H9 (cell line): ENCODE data around the gene CD244. TPM values are rescaled to one million over a fixed set of nuclear protein-coding genes. Genes with fewer than 3 reads are reported as not detected.

Experiments
- DNase-seq: peaks from one replicate; pipeline ENCODE4 v3.0.0-alpha.2; 2017
- H2AFZ ChIP-seq: one replicate; pipeline ENCODE4 v1.6.1; 2013; ENCODE audit warnings: mild to moderate bottlenecking, low read length, control low read depth, moderate library complexity
- H2AK5ac ChIP-seq: 2 replicates; pipeline ENCODE4 v1.6.1; 2013; ENCODE audit warnings: low read length, control low read depth, mixed read lengths; ENCODE audit not compliant: insufficient read length
- H2BK120ac ChIP-seq: one replicate; pipeline ENCODE4 v1.6.1; 2013; ENCODE audit warnings: low read depth, mild to moderate bottlenecking, low read length, control low read depth, inconsistent platforms; ENCODE audit not compliant: poor library complexity, severe bottlenecking
- H2BK12ac ChIP-seq: 2 replicates; pipeline ENCODE4 v1.6.1; 2013; ENCODE audit warnings: low read length, control low read depth, mixed read lengths, low read depth; ENCODE audit not compliant: insufficient read length
- H2BK15ac ChIP-seq: 2 replicates; pipeline ENCODE4 v1.6.1; 2013; ENCODE audit warnings: low read depth, low read length, control low read depth
- H2BK20ac ChIP-seq: one replicate; pipeline ENCODE4 v1.6.1; 2013; ENCODE audit warnings: low read depth, mild to moderate bottlenecking, low read length, control low read depth, inconsistent platforms; ENCODE audit not compliant: poor library complexity, severe bottlenecking
- H2BK5ac ChIP-seq: 2 replicates; pipeline ENCODE4 v1.6.1; 2013; ENCODE audit warnings: low read length, control low read depth, mixed read lengths; ENCODE audit not compliant: insufficient read length
- H3K14ac ChIP-seq: 2 replicates; pipeline ENCODE4 v1.6.1; 2013; ENCODE audit warnings: low read length, control low read depth; ENCODE audit not compliant: insufficient read depth
- H3K18ac ChIP-seq: 2 replicates; pipeline ENCODE4 v1.6.1; 2013; ENCODE audit warnings: low read depth, mild to moderate bottlenecking, mixed read lengths, low read length, control low read depth; ENCODE audit not compliant: insufficient read length
- H3K23ac ChIP-seq: 2 replicates; pipeline ENCODE4 v1.6.1; 2013; ENCODE audit warnings: low read length, control low read depth, mixed read lengths, low read depth; ENCODE audit not compliant: insufficient read length
- H3K23me2 ChIP-seq: 2 replicates; pipeline ENCODE4 v1.6.1; 2013; ENCODE audit warnings: low read depth, mild to moderate bottlenecking, mixed read lengths, low read length, control low read depth; ENCODE audit not compliant: insufficient read length, poor library complexity, severe bottlenecking
- H3K27ac ChIP-seq: 2 replicates; pipeline ENCODE4 v1.5.1; 2013; ENCODE audit warnings: low read length, control low read depth, mixed read lengths, low read depth; ENCODE audit not compliant: insufficient read length
- H3K27me3 ChIP-seq: 2 replicates; pipeline ENCODE4 v1.6.1; 2013; ENCODE audit warnings: low read length, control low read depth, inconsistent platforms; ENCODE audit not compliant: insufficient read depth
- H3K4ac ChIP-seq: 2 replicates; pipeline ENCODE4 v1.6.1; 2013; ENCODE audit warnings: low read depth, mild to moderate bottlenecking, control low read depth, inconsistent platforms, low read length, moderate library complexity
- H3K4me1 ChIP-seq: 2 replicates; pipeline ENCODE4 v1.6.1; 2013; ENCODE audit warnings: low read length, control low read depth, inconsistent platforms; ENCODE audit not compliant: insufficient read depth
- H3K4me2 ChIP-seq: 2 replicates; pipeline ENCODE4 v1.6.1; 2013; ENCODE audit warnings: low read length, control low read depth, mixed read lengths; ENCODE audit not compliant: insufficient read length, insufficient read depth
- H3K56ac ChIP-seq: 2 replicates; pipeline ENCODE4 v1.6.1; 2013; ENCODE audit warnings: low read depth, mild to moderate bottlenecking, mixed read lengths, low read length, control low read depth; ENCODE audit not compliant: insufficient read length
- H3K79me1 ChIP-seq: 2 replicates; pipeline ENCODE4 v1.6.1; 2013; ENCODE audit warnings: low read depth, mild to moderate bottlenecking, moderate library complexity, low read length, control low read depth, inconsistent platforms; ENCODE audit not compliant: insufficient read depth, poor library complexity, severe bottlenecking
- H3K79me2 ChIP-seq: 2 replicates; pipeline ENCODE4 v1.6.1; 2013; ENCODE audit warnings: low read length, control low read depth, inconsistent platforms; ENCODE audit not compliant: insufficient read depth
- H3K9ac ChIP-seq: 2 replicates; pipeline ENCODE4 v1.6.1; 2013; ENCODE audit warnings: low read length, control low read depth, mixed read lengths; ENCODE audit not compliant: insufficient read length; ENCODE audit errors: extremely low read depth
- H3K9me3 ChIP-seq: one replicate; pipeline ENCODE4 v1.6.1; 2013; ENCODE audit warnings: low read depth, low read length, inconsistent platforms; ENCODE audit not compliant: control insufficient read depth
- H3T11ph ChIP-seq: one replicate; pipeline ENCODE4 v1.6.1; 2013; ENCODE audit warnings: mild to moderate bottlenecking, low read length, control low read depth, inconsistent platforms
- H4K20me1 ChIP-seq: one replicate; pipeline ENCODE4 v1.6.1; 2013; ENCODE audit not compliant: control insufficient read depth, insufficient read length, insufficient read depth
- H4K5ac ChIP-seq: 2 replicates; pipeline ENCODE4 v1.6.1; 2013; ENCODE audit warnings: low read depth, mild to moderate bottlenecking, mixed read lengths, low read length, control low read depth; ENCODE audit not compliant: insufficient read length
- H4K8ac ChIP-seq: replicated peaks from 2 replicates; pipeline ENCODE4 v1.6.1; 2013; ENCODE audit warnings: low read length, control low read depth, mixed read lengths, low read depth; ENCODE audit not compliant: insufficient read length
- H4K91ac ChIP-seq: 2 replicates; pipeline ENCODE4 v1.6.1; 2013; ENCODE audit warnings: low read depth, mild to moderate bottlenecking, moderate library complexity, mixed read lengths, low read length, control low read depth; ENCODE audit not compliant: insufficient read length
- H3K27ac Mint-ChIP-seq, 3 experiments: 2 replicates in 2 of 3; 3 replicates in 1 of 3; pipeline ENCODE4 v1.8.0; 2020 to 2021; ENCODE audit warnings: mixed read lengths in 3 of 3, mild to moderate bottlenecking in 1 of 3, moderate library complexity in 1 of 3
- H3K27me3 Mint-ChIP-seq: 2 replicates; pipeline ENCODE4 v1.8.0; 2021; ENCODE audit warnings: low read depth, mild to moderate bottlenecking, moderate library complexity, mixed read lengths
- H3K36me3 Mint-ChIP-seq, 3 experiments: 2 replicates in 2 of 3; 3 replicates in 1 of 3; pipeline ENCODE4 v1.8.0; 2020 to 2021; ENCODE audit warnings: low read depth in 3 of 3, mixed read lengths in 3 of 3; ENCODE audit not compliant: insufficient read depth in 1 of 3
- H3K4me1 Mint-ChIP-seq, 2 experiments: 2 replicates each; pipeline ENCODE4 v1.8.0; 2020; ENCODE audit warnings: mixed read lengths in 2 of 2
- H3K4me3 Mint-ChIP-seq, 2 experiments: 2 replicates in 1 of 2; 3 replicates in 1 of 2; pipeline ENCODE4 v1.8.0; 2020 to 2021; ENCODE audit warnings: mild to moderate bottlenecking in 2 of 2, mixed read lengths in 2 of 2, moderate library complexity in 1 of 2
- H3K9me3 Mint-ChIP-seq, 2 experiments: 2 replicates in 1 of 2; 3 replicates in 1 of 2; pipeline ENCODE4 v1.8.0; 2020; ENCODE audit warnings: mild to moderate bottlenecking in 2 of 2, mixed read lengths in 2 of 2, moderate library complexity in 1 of 2
- WGBS: extraction: QIAGEN DNeasy Blood & Tissue Kit; methylation state at CpG from one replicate; pipeline ENCODE4 v1.1.7; 2013; ENCODE audit warnings: missing lambda C conversion rate, low lambda C conversion rate, mixed read lengths; ENCODE audit not compliant: insufficient read length; ENCODE audit errors: extremely low coverage; 5-methylcytosine and 5-hydroxymethylcytosine counted together
- total RNA-seq: library from RNA; stranded (reverse); gene quantifications from 2 replicates; pipeline ENCODE4 v1.2.1, GENCODE V29; 2021
- TF ChIP-seq, protein P1 (sequence below): fragments of 200-600 bp; sonication (generic); conservative IDR thresholded peaks from 3 replicates; pipeline ENCODE4 v1.8.0; 2021; ENCODE audit warnings: antibody characterized with exemption, mild to moderate bottlenecking

Gene CD244
- total RNA-seq, 1 experiment from 2014 or later: not detected

- Mint-ChIP-seq H3K4me3 (no peak overlapping the region), H3K9me3 (no peaks in the 10 kb centered on the region), H3K4me1 (peaks cover 14 to 15% of the 10 kb centered on the region in 2 experiments), H3K27me3 (no peaks in the 10 kb centered on the region), H3K27ac (peak overlapping the region in 1 of 3 experiments; percentile 54; a peak in 1 of 7 replicates), H3K36me3 (no peaks in the 10 kb centered on the region)
- Histone ChIP-seq H2AK5ac (no peak overlapping the region), H3T11ph (no peak overlapping the region), H4K20me1 (no peaks in the 10 kb centered on the region), H3K4me2 (no peak overlapping the region), H2BK20ac (no peak overlapping the region), H3K79me1 (no peaks in the 10 kb centered on the region), H2AFZ (no peak overlapping the region), H3K18ac (no peak overlapping the region), H4K5ac (no peak overlapping the region), H3K27ac (no peak overlapping the region), H2BK15ac (no peak overlapping the region), H3K9ac (no peak overlapping the region), H3K23ac (no peak overlapping the region), H3K23me2 (no peaks in the 10 kb centered on the region), H2BK5ac (no peak overlapping the region), H3K4ac (no peak overlapping the region), H2BK12ac (no peak overlapping the region), H2BK120ac (no peak overlapping the region), H3K4me1 (no peaks in the 10 kb centered on the region), H3K9me3 (no peaks in the 10 kb centered on the region), H3K27me3 (no peaks in the 10 kb centered on the region), H3K14ac (no peak overlapping the region), H3K79me2 (no peaks in the 10 kb centered on the region), H3K56ac (no peak overlapping the region), H4K91ac (no peak overlapping the region), H4K8ac (no peak overlapping the region)
- no CpG with 5 or more reads among the region's 7 CpGs for WGBS
- DNase-seq: no peak
- TF ChIP-seq, protein P1, sequence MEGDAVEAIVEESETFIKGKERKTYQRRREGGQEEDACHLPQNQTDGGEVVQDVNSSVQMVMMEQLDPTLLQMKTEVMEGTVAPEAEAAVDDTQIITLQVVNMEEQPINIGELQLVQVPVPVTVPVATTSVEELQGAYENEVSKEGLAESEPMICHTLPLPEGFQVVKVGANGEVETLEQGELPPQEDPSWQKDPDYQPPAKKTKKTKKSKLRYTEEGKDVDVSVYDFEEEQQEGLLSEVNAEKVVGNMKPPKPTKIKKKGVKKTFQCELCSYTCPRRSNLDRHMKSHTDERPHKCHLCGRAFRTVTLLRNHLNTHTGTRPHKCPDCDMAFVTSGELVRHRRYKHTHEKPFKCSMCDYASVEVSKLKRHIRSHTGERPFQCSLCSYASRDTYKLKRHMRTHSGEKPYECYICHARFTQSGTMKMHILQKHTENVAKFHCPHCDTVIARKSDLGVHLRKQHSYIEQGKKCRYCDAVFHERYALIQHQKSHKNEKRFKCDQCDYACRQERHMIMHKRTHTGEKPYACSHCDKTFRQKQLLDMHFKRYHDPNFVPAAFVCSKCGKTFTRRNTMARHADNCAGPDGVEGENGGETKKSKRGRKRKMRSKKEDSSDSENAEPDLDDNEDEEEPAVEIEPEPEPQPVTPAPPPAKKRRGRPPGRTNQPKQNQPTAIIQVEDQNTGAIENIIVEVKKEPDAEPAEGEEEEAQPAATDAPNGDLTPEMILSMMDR: no peak
Measured at GRCh38 chr1:160838888-160839287, 23.8 kb downstream of the CD244 start.
